SU-DHL-6 (cell line): ENCODE measurements around the gene BAMBI.

Experiments used
- H2AFZ ChIP-seq: fragments of 200-600 bp; sonication (generic); 2 replicates; pipeline ENCODE4 v1.6.1; 2014; ENCODE audit warnings: low read depth, mild to moderate bottlenecking, moderate library complexity, mixed read lengths, antibody characterized with exemption, low read length; ENCODE audit not compliant: severe bottlenecking
- H3F3A ChIP-seq: fragments of 200-600 bp; shearing (Covaris generic); 2 replicates; pipeline ENCODE4 v1.6.0; 2016; ENCODE audit warnings: antibody characterized with exemption, mild to moderate bottlenecking; ENCODE audit not compliant: insufficient read depth
- H3K27ac ChIP-seq: fragments of 200-600 bp; sonication (generic); 2 replicates; pipeline ENCODE4 v1.5.1; 2016; ENCODE audit warnings: low read depth, mild to moderate bottlenecking, low read length, moderate library complexity, mixed read lengths
- H3K27me3 ChIP-seq: fragments of 200-600 bp; sonication (generic), shearing (Covaris generic); 2 replicates; pipeline ENCODE4 v1.6.0; 2014; ENCODE audit warnings: mild to moderate bottlenecking, low read length
- H3K36me3 ChIP-seq: fragments of 200-600 bp; sonication (generic); 2 replicates; pipeline ENCODE4 v1.6.1; 2014; ENCODE audit warnings: mild to moderate bottlenecking, low read length, mixed read lengths
- H3K4me2 ChIP-seq: fragments of 300-600, 200-600 bp; shearing (Covaris generic), sonication (generic); 2 replicates; pipeline ENCODE4 v1.6.0; 2014; ENCODE audit warnings: low read length, low read depth, mild to moderate bottlenecking; ENCODE audit not compliant: poor library complexity, severe bottlenecking
- H3K4me3 ChIP-seq: fragments of 200-600 bp; sonication (generic); 2 replicates; pipeline ENCODE4 v1.5.1; 2014; ENCODE audit warnings: antibody characterized with exemption, low read length, mild to moderate bottlenecking, mixed read lengths; ENCODE audit not compliant: insufficient read depth, poor library complexity, severe bottlenecking
- H3K79me2 ChIP-seq: fragments of 200-600 bp; sonication (generic); 2 replicates; pipeline ENCODE4 v1.6.1; 2014; ENCODE audit warnings: mild to moderate bottlenecking, low read length, moderate library complexity; ENCODE audit not compliant: insufficient read depth
- H3K9ac ChIP-seq: fragments of 200-600 bp; sonication (generic); 2 replicates; pipeline ENCODE4 v1.7.0; 2014; ENCODE audit warnings: mild to moderate bottlenecking, low read length
- H3K9me2 ChIP-seq: fragments of 200-600 bp; sonication (generic); replicated peaks from 2 replicates; pipeline ENCODE4 v1.6.1; 2014; ENCODE audit warnings: low read length; ENCODE audit not compliant: insufficient read depth
- H3K9me3 ChIP-seq: fragments of 200-600 bp; sonication (generic); 2 replicates; pipeline ENCODE4 v1.6.1; 2014; ENCODE audit warnings: low read length, mixed read lengths; ENCODE audit not compliant: insufficient read depth
- H4K20me1 ChIP-seq: fragments of 200-600 bp; sonication (generic); 2 replicates; pipeline ENCODE4 v1.6.1; 2014; ENCODE audit warnings: low read depth, mild to moderate bottlenecking, antibody characterized with exemption, low read length, moderate library complexity, mixed read lengths
- EZH2phosphoT487 ChIP-seq: fragments of 200-600 bp; sonication (generic), shearing (Covaris generic); conservative IDR thresholded peaks from 2 replicates; pipeline ENCODE4 v1.6.1; 2018; ENCODE audit warnings: mild to moderate bottlenecking, antibody characterized with exemption, low read length, moderate library complexity, mixed read lengths
- TF ChIP-seq, protein P1 (sequence below): fragments of 200-600 bp; sonication (generic); IDR thresholded peaks from one replicate; pipeline ENCODE4 v1.5.1; 2017; ENCODE audit warnings: antibody characterized with exemption, mild to moderate bottlenecking, low read length, moderate library complexity; ENCODE audit not compliant: insufficient read depth, poor library complexity, severe bottlenecking

The BAMBI gene

GRCh38 chr10:28719789-28720436, 42.6 kb downstream of the BAMBI start:
- no peak overlapping the region for H2AFZ ChIP-seq
- H3K27ac ChIP-seq: no peak overlapping the region
- H3K79me2 ChIP-seq: no peaks in the 10 kb centered on the region
- H3K4me2 ChIP-seq: no peak overlapping the region
- no peak overlapping the region for H3K4me3 ChIP-seq
- TF ChIP-seq EZH2phosphoT487: no peak
- TF ChIP-seq, protein P1, sequence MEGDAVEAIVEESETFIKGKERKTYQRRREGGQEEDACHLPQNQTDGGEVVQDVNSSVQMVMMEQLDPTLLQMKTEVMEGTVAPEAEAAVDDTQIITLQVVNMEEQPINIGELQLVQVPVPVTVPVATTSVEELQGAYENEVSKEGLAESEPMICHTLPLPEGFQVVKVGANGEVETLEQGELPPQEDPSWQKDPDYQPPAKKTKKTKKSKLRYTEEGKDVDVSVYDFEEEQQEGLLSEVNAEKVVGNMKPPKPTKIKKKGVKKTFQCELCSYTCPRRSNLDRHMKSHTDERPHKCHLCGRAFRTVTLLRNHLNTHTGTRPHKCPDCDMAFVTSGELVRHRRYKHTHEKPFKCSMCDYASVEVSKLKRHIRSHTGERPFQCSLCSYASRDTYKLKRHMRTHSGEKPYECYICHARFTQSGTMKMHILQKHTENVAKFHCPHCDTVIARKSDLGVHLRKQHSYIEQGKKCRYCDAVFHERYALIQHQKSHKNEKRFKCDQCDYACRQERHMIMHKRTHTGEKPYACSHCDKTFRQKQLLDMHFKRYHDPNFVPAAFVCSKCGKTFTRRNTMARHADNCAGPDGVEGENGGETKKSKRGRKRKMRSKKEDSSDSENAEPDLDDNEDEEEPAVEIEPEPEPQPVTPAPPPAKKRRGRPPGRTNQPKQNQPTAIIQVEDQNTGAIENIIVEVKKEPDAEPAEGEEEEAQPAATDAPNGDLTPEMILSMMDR: no peak
- H3K9me2 ChIP-seq: no peaks in the 10 kb centered on the region
- H4K20me1 ChIP-seq: no peaks in the 10 kb centered on the region
- H3K9ac ChIP-seq: no peak overlapping the region
- no peaks in the 10 kb centered on the region for H3K9me3 ChIP-seq
- no peaks in the 10 kb centered on the region for H3K36me3 ChIP-seq
- H3K27me3 ChIP-seq: no peaks in the 10 kb centered on the region
- H3F3A ChIP-seq: no peaks in the 10 kb centered on the region

DNA sequence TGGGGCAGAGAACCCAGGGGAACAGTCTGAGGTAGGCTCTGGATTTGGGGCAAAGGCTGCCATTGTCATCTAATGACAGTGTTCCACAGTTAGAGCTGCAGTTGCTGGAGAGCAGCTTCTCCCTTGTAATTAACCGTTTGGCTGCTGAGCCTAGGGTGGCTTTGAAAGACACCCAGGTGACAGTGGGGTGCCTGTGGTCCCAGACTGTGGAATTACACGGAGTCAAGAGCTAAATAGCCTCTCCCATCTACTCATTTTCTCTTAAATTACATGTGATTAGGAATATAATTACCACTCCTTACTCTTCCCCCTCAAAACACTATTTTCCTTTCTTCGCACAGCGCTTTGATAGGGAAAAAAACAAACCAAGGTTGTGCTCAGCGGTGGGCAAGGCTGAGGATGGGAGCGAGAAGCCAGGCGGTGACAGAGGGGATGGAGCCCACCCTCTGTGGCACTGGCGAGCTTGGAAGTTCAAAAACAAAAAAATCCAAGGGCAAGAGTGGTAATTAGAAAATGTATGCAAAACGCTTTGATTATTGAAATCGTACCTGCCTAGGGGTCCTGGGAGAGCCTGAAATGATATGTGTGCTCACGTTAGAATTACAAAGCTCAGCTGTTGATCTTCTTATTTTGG, 44.1 kb downstream of the BAMBI start:
- Histone ChIP-seq H2AFZ (no peak overlapping the region), H3K79me2 (no peaks in the 10 kb centered on the region), H3K27me3 (no peaks in the 10 kb centered on the region), H3K27ac (no peak overlapping the region), H3K9me3 (no peaks in the 10 kb centered on the region), H3K4me3 (no peak overlapping the region), H3K9ac (no peak overlapping the region), H4K20me1 (no peaks in the 10 kb centered on the region), H3K4me2 (no peak overlapping the region), H3K9me2 (no peaks in the 10 kb centered on the region), H3K36me3 (no peaks in the 10 kb centered on the region), H3F3A (no peaks in the 10 kb centered on the region)
- TF ChIP-seq, protein P1: no peak
- no peak for TF ChIP-seq EZH2phosphoT487

GRCh38 chr10:28722065-28722803, 44.9 kb downstream of the BAMBI start:
- H2AFZ ChIP-seq: no peak overlapping the region
- H3K9me3 ChIP-seq: no peaks in the 10 kb centered on the region
- H3K4me3 ChIP-seq: no peak overlapping the region
- no peaks in the 10 kb centered on the region for H3K79me2 ChIP-seq
- no peaks in the 10 kb centered on the region for H4K20me1 ChIP-seq
- TF ChIP-seq, protein P1: no peak
- no peak for TF ChIP-seq EZH2phosphoT487
- no peaks in the 10 kb centered on the region for H3K27me3 ChIP-seq
- no peaks in the 10 kb centered on the region for H3K36me3 ChIP-seq
- H3K4me2 ChIP-seq: no peak overlapping the region
- no peaks in the 10 kb centered on the region for H3K9me2 ChIP-seq
- H3K9ac ChIP-seq: no peak overlapping the region
- H3K27ac ChIP-seq: no peak overlapping the region
- no peaks in the 10 kb centered on the region for H3F3A ChIP-seq
